Heart right ventricle (tissue), 16 donors: ENCODE measurements around the gene NATD1. TPM values are rescaled to one million over a fixed set of nuclear protein-coding genes. Genes with fewer than 3 reads are reported as not detected.

Source experiments
- ATAC-seq, 8 donors: fragments of 200-7000 bp; cut with Tn5 transposase; one replicate each; pipeline ENCODE4 v1.9.1; 2020; ENCODE audit warnings: mild to moderate bottlenecking in 8 of 8, moderate library complexity in 8 of 8, moderate number of reproducible peaks in 1 of 8
- DNase-seq, 2 donors: peaks; one replicate each; pipeline ENCODE4 v3.0.0-alpha.2; 2020
- H3K27ac ChIP-seq, 10 donors: fragments of 200-600 bp; sonication (generic) in 2 of 10; one replicate each; pipeline versions ENCODE4 v1.5.0 to v1.8.0; 2020 to 2022; ENCODE audit warnings: mild to moderate bottlenecking in 3 of 10
- H3K27me3 ChIP-seq, 7 donors: fragments of 200-600 bp; one replicate each; pipeline ENCODE4 v1.8.0; 2021 to 2022; ENCODE audit warnings: mild to moderate bottlenecking in 2 of 7
- H3K36me3 ChIP-seq, 9 donors: fragments of 200-600 bp; sonication (generic) in 1 of 9; one replicate each; pipeline versions ENCODE4 v1.5.0 to v1.8.0; 2020 to 2022; ENCODE audit warnings: mild to moderate bottlenecking in 2 of 9
- H3K4me1 ChIP-seq, 9 donors: fragments of 200-600 bp; sonication (generic) in 1 of 9; one replicate each; pipeline versions ENCODE4 v1.5.0 to v1.8.0; 2020 to 2022; ENCODE audit warnings: mild to moderate bottlenecking in 4 of 9
- H3K4me3 ChIP-seq, 10 donors: fragments of 200-600 bp; sonication (generic) in 2 of 10; one replicate each; pipeline versions ENCODE4 v1.5.0 to v1.8.0; 2020 to 2022; ENCODE audit warnings: mild to moderate bottlenecking in 7 of 10, moderate library complexity in 2 of 10
- H3K9me3 ChIP-seq, 11 donors: fragments of 200-600 bp in 10 of 11; sonication (generic) in 2 of 11; one replicate each; pipeline versions ENCODE4 v1.5.0 to v1.8.0; 2013 to 2022; ENCODE audit warnings: mild to moderate bottlenecking in 2 of 11, control low read depth in 1 of 11, moderate library complexity in 1 of 11
- CTCF ChIP-seq, 9 donors: fragments of 200-600 bp; sonication (generic) in 2 of 9; IDR thresholded peaks; one replicate each; pipeline versions ENCODE4 v1.5.0 to v1.8.0; 2021 to 2022; ENCODE audit warnings: antibody characterized with exemption in 9 of 9, mild to moderate bottlenecking in 5 of 9, moderate library complexity in 1 of 9
- WGBS, 2 donors: extraction: QIAGEN DNeasy Blood & Tissue Kit; methylation state at CpG; one replicate each; pipeline ENCODE4 v1.1.7; 2013; ENCODE audit warnings: inconsistent platforms in 1 of 2; 5-methylcytosine and 5-hydroxymethylcytosine counted together
- intact Hi-C, 10 donors: fragments of 100-400 bp; cut with DNase I; formaldehyde crosslinking; loops; one replicate each; pipeline versions ENCODE4 v1.11.1 to v1.14.2; 2022
- polyA plus RNA-seq, 2 donors: library from polyadenylated mRNA; stranded (reverse); fragments of 200-250 nt; gene quantifications; one replicate each; pipeline ENCODE4 v1.2.3, GENCODE V29; 2013
- total RNA-seq, 10 donors: library from RNA; stranded (reverse); fragmentation: NEBNext Ultra II Directional in 3 of 10; extraction: Animal tissue kit (Norgen Biotek cat#: 25700) in 3 of 10; gene quantifications; one replicate each; pipeline versions ENCODE4 v1.2.1 to v1.2.4, GENCODE V29; 2021 to 2023
- donor health status: Arrhythmogenic right ventricular cardiomyopathy.
- donor health status: ischemic (EF 13 %, LVEDD 7.1; RV severe dilation, severe dysfunction).
- donor health status: healthy with polysubstance abuse.
- donor health status: DM: no; HTN: yes; CAD: no.
- donor health status: DM: no; HTN: no; CAD: no.
- donor health status: ischemic (EF 25% LVEDD 6.9; RV normal size, moderate dysfunction).
- donor health status: ischemic (EF 25% LVEDD 5.7; RV mildly dilated, moderate dysfunction).
- donor health status: healthy.
- donor health status: DM: yes; HTN: yes; CAD: no.
- donor health status: Ischemic cardiomyopathy.
- donor health status: ischemic (EF 35%, LVEDD 5.7; RV mildly dilated, moderate dysfunction).
- donor health status: nonischemic (EF 11% LVEDD 7.7; RV severe dilation, severe dysfunction).
- donor health status: DM: yes; HTN: yes; CAD: no.
- donor health status: PGD.
- donor health status: ischemic (EF 29% LVEDD 5.4; RV normal size, mild dysfunction).
- donor health status: nonischemic (EF 23%, LVEDD 6.1; RV moderate dilation, normal function).

The NATD1 gene
- total and polyA plus RNA-seq, 12 donors, result 3.1 to 23.1 (median 18.1) TPM

- TF ChIP-seq CTCF (IDR thresholded peaks at IDR 0.05), result no peak
- intact Hi-C loops, result no loop called here
Measured at GRCh38 chr17:21291357-21291756, 38.1 kb upstream of the NATD1 start.

GRCh38 chr17:21289902-21290571 is 36.8 kb upstream of the NATD1 start:
- H3K4me3 ChIP-seq, result no peak overlapping the region
- WGBS, 2 donors, result 42 to 59% methylated on average over 18 of the region's 18 CpGs
- peak; percentile 83 to 85 for DNase-seq
- H3K36me3 ChIP-seq, result peaks cover 0 to 36% (median 0%) of the 10 kb centered on the region in 9 donors
- intact Hi-C loops, result loop anchor here in 7 of 10 donors (5.0 to 10.0 kb wide), 5 partner anchors 75 to 248 kb away; partner anchors contain the start of genes USP22 (in 3 of the 7) and TMEM11 (in 2 of the 7)
- H3K27me3 ChIP-seq, result peaks cover 0 to 4% (median 0%) of the 10 kb centered on the region in 7 donors
- peak in 4 of 9 donors; percentile 6 to 12 (median 10) for TF ChIP-seq CTCF (IDR thresholded peaks at IDR 0.05)
- H3K27ac ChIP-seq, result peak overlapping the region; percentile 62 to 99 (median 96)
- H3K4me1 ChIP-seq, result peaks cover 35 to 80% (median 55%) of the 10 kb centered on the region in 9 donors
- H3K9me3 ChIP-seq, result no peaks in the 10 kb centered on the region
- peak; percentile 12 to 78 (median 49) for ATAC-seq

More at GRCh38 chr17:21291357-21291756, 38.1 kb upstream of the NATD1 start:
- H3K27ac ChIP-seq, result peak overlapping the region in 1 of 10 donors; percentile 98
- H3K27me3 ChIP-seq, result peaks cover 0 to 4% (median 0%) of the 10 kb centered on the region in 7 donors
- no peak overlapping the region for H3K4me3 ChIP-seq
- peaks cover 43 to 80% (median 60%) of the 10 kb centered on the region in 9 donors for H3K4me1 ChIP-seq
- 64% methylated on average over 10 of the region's 10 CpGs for WGBS, 2 donors
- no peaks in the 10 kb centered on the region for H3K9me3 ChIP-seq
- H3K36me3 ChIP-seq, result peaks cover 0 to 41% (median 0%) of the 10 kb centered on the region in 9 donors
- ATAC-seq (no peak), DNase-seq (no peak)

GRCh38 chr17:21289175-21289901 is 36.1 kb upstream of the NATD1 start:
- peaks cover 32 to 73% (median 49%) of the 10 kb centered on the region in 9 donors for H3K4me1 ChIP-seq
- no peaks in the 10 kb centered on the region for H3K9me3 ChIP-seq
- peaks cover 0 to 4% (median 0%) of the 10 kb centered on the region in 7 donors for H3K27me3 ChIP-seq
- H3K27ac ChIP-seq, result peak overlapping the region; percentile 62 to 99 (median 96)
- H3K36me3 ChIP-seq, result peaks cover 0 to 36% (median 0%) of the 10 kb centered on the region in 9 donors
- no peak for ATAC-seq
- intact Hi-C loops, result loop anchor here in 7 of 10 donors (5.0 to 10.0 kb wide), 5 partner anchors 75 to 247 kb away; partner anchors contain the start of genes USP22 (in 3 of the 7) and TMEM11 (in 2 of the 7)
- 72 to 75% methylated on average over 11 of the region's 11 CpGs for WGBS, 2 donors
- DNase-seq, result no peak
- no peak overlapping the region for H3K4me3 ChIP-seq
- TF ChIP-seq CTCF (IDR thresholded peaks at IDR 0.05), result no peak

GRCh38 chr17:21288571-21289017 is 35.4 kb upstream of the NATD1 start:
- no peak for DNase-seq
- Histone ChIP-seq H3K4me1 (peaks cover 37 to 74% (median 54%) of the 10 kb centered on the region in 9 donors), H3K27ac (peak overlapping the region; percentile 71 to 99 (median 96)), H3K36me3 (peaks cover 0 to 33% (median 0%) of the 10 kb centered on the region in 9 donors), H3K9me3 (no peaks in the 10 kb centered on the region), H3K27me3 (peaks cover 0 to 4% (median 0%) of the 10 kb centered on the region in 7 donors), H3K4me3 (peak overlapping the region in 7 of 10 donors; percentile 23 to 99 (median 98))
- 58 to 63% methylated on average over 6 of the region's 6 CpGs for WGBS, 2 donors
- no peak for ATAC-seq
- TF ChIP-seq CTCF (IDR thresholded peaks at IDR 0.05), result peak in 5 of 9 donors; percentile 3 to 30 (median 30)
- intact Hi-C loops, result loop anchor here in 7 of 10 donors (5.0 to 10.0 kb wide), 5 partner anchors 74 to 246 kb away; partner anchors contain the start of genes USP22 (in 3 of the 7) and TMEM11 (in 2 of the 7)
